ENCODE measurements around the gene TMEM254.

The TMEM254 gene

DNA sequence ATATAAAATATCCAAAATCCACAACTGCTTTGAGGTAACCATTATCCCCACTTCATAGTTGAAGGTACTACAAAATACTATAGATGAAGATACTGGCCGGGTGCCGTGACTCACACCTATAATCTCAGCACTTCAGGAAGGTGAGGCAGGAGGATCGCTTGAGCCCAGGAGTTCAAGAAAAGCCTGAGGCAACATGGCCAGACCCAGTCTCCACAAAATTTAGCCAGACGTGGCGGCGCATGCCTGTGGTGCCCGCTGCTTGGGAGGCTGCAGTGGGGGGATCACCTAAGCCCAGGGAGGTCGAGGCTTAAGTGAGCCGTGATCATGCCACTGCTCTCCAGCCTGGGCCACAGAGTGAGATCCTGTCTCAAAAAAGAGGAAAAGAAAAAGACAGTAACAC, 21.7 kb downstream of the TMEM254 start:
- no peaks in the 10 kb centered on the region for H3K4me1 ChIP-seq (ENCODE audit: control insufficient read depth, insufficient read depth, low read length)
- no CpG with 5 or more reads among the region's 9 CpGs for WGBS (ENCODE audit: insufficient coverage, insufficient read length)
- H3K27me3 ChIP-seq (ENCODE audit: control insufficient read depth, insufficient read depth, low read length): no peaks in the 10 kb centered on the region
- no peaks in the 10 kb centered on the region for H3K36me3 ChIP-seq (ENCODE audit: control insufficient read depth, insufficient read depth, low read length)
- H3K27ac ChIP-seq (ENCODE audit: low read length): no peak overlapping the region
- H3K4me3 ChIP-seq (ENCODE audit: low read length): no peak overlapping the region
- no peak for DNase-seq (ENCODE audit: low read depth, low spot score)
- no peaks in the 10 kb centered on the region for H3K9me3 ChIP-seq (ENCODE audit: control insufficient read depth, insufficient read depth, low read length)

DNA sequence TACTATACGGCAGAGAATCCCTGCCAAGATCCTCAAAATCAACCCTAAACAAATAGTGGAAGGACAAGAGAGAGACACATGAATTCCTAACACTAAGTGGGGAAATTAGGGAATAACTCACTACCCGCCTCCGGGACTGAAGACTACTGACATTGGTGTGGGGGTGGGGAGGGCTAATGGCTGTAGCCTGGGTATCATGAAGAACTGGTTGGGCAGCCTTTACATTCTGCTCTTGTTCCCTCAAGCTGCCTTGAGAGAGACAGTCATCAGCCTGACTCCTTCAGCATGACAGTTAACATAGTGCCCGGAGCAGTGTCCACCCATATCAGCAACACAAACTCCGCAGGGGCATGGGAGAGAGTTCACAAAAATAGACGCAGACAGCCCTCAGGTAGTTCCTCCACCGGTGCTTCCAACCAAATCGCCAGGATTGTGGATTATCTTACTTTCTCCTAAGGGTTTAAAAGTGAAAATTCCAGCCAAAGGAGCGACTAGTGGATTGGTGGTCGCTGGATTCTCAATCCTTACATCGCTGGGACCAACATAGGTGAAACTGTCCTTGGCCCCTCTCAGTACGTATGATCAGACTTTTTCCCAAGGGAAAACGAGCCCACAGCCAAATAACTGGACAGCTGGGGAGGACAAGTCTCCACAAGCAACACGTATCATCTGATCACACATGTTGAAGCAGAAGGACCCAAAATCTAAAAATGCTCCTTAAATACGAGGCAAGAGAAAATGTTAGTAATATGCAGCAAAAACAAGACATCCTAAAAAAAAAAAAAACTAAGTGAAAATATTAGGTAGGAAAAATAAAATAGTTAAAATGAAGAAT, 22.6 kb downstream of the TMEM254 start:
- H3K4me3 ChIP-seq (ENCODE audit: low read length): no peak overlapping the region
- no peaks in the 10 kb centered on the region for H3K4me1 ChIP-seq (ENCODE audit: control insufficient read depth, insufficient read depth, low read length)
- DNase-seq (ENCODE audit: low read depth, low spot score): no peak

DNA sequence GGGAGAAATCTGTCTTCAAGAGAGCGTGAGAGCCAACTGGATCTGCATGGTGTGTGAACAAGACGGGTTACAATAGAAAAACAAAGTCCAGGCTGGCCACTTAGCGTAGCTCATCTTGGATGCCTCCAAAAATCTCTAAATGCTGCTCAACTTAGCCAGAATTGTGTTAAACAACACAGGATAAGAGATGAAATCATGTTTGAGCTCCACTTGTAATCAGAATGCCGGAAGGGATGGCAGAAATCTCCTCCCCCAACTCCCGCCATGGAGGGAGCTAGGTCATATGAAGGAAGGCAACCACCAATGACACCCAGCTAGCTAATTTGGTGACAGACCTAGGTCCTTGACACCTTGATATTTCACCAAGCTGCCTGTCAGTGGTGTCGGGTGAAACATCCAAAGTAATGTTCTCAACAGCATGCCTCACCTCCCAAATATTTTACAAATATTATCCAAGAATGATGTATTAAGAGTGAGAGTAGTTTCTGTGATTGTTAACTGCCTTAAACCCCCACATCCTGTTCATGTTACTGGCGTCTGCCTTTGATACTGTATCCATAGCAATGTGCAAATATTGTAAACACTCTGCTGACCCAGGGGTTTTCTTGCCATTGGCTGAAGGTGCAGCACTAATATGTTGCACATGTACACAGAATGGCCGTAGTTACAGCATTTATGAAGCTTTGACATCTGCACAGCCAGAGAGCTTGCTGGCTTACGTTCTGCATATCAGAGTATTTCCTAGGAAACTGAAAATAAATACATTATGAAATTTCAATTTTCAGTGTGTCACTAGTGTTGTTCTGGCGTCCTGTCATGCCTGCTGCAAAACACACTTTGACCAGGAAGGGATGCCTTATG, 25.8 kb downstream of the TMEM254 start:
- WGBS (ENCODE audit: insufficient coverage, insufficient read length): no CpG with 5 or more reads among the region's 10 CpGs

More for the DNA sequence above, 22.6 kb downstream of the TMEM254 start:
- Histone ChIP-seq H3K27me3 (ENCODE audit: control insufficient read depth, insufficient read depth, low read length) (no peaks in the 10 kb centered on the region), H3K36me3 (ENCODE audit: control insufficient read depth, insufficient read depth, low read length) (no peaks in the 10 kb centered on the region), H3K9me3 (ENCODE audit: control insufficient read depth, insufficient read depth, low read length) (no peaks in the 10 kb centered on the region), H3K27ac (ENCODE audit: low read length) (no peak overlapping the region)
- no CpG with 5 or more reads among the region's 15 CpGs for WGBS (ENCODE audit: insufficient coverage, insufficient read length)

DNA sequence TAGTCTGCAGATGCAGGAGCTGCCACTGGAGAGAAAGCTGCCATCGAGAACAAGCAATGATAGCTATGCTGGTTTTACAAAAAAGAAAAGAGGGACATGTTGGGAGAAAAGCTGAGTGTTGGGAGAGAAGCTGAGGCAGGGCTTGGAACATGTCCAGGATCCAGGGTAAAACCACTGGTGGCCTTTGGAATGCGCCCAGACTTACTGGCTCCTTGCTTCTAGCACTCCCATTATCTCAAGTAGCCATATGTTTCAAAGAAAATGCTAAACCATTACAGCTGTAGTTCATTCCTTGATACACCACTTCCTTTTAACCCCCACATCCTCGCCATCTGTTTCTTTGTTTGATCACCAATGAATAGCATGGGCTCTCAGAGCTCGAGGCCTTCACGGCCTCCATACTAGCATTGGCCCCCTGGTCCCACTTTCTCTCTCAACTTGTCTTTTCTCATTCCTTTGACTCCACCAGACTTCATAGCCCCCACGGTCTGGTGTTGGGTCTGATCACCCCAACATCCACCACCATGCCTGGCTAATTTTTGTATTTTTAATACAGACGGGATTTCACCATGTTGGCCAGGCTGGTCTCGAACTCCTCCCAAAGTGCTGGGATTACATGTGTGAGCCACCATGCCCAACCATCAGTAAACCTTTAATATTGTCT, 30.2 kb downstream of the TMEM254 start:
- no peak for DNase-seq (ENCODE audit: low read depth, low spot score)
- no peaks in the 10 kb centered on the region for H3K4me1 ChIP-seq (ENCODE audit: control insufficient read depth, insufficient read depth, low read length)
- WGBS (ENCODE audit: insufficient coverage, insufficient read length): no CpG with 5 or more reads among the region's 8 CpGs
- H3K9me3 ChIP-seq (ENCODE audit: control insufficient read depth, insufficient read depth, low read length): peaks cover 3% of the 10 kb centered on the region
- no peak overlapping the region for H3K4me3 ChIP-seq (ENCODE audit: low read length)
- no peaks in the 10 kb centered on the region for H3K36me3 ChIP-seq (ENCODE audit: control insufficient read depth, insufficient read depth, low read length)
- no peak overlapping the region for H3K27ac ChIP-seq (ENCODE audit: low read length)
- H3K27me3 ChIP-seq (ENCODE audit: control insufficient read depth, insufficient read depth, low read length): no peaks in the 10 kb centered on the region

More for the DNA sequence above, 25.8 kb downstream of the TMEM254 start:
- Histone ChIP-seq H3K36me3 (ENCODE audit: control insufficient read depth, insufficient read depth, low read length) (no peaks in the 10 kb centered on the region), H3K27ac (ENCODE audit: low read length) (no peak overlapping the region), H3K4me1 (ENCODE audit: control insufficient read depth, insufficient read depth, low read length) (no peaks in the 10 kb centered on the region), H3K27me3 (ENCODE audit: control insufficient read depth, insufficient read depth, low read length) (no peaks in the 10 kb centered on the region), H3K4me3 (ENCODE audit: low read length) (no peak overlapping the region), H3K9me3 (ENCODE audit: control insufficient read depth, insufficient read depth, low read length) (peaks cover 3% of the 10 kb centered on the region)
- DNase-seq (ENCODE audit: low read depth, low spot score): no peak

DNA sequence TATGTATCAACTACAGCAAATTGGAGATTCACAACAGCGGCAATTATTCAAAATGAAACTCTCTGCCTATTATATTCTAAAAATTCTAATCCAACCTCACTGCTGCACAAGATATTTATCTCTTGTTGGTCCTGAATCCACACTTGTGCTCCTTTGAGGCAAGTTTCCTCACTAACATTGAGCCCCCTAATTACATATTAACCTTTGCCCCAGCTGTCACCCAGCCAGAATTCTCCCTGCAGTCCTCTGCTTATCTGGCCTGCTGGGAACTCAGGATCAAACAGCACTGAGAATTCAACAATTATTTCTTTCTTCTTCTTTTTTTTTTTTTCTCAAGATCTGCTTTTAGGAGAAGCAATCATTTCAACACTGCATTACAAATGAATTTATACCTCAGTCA, 32.5 kb downstream of the TMEM254 start:
- H3K36me3 ChIP-seq (ENCODE audit: control insufficient read depth, insufficient read depth, low read length): no peaks in the 10 kb centered on the region

DNA sequence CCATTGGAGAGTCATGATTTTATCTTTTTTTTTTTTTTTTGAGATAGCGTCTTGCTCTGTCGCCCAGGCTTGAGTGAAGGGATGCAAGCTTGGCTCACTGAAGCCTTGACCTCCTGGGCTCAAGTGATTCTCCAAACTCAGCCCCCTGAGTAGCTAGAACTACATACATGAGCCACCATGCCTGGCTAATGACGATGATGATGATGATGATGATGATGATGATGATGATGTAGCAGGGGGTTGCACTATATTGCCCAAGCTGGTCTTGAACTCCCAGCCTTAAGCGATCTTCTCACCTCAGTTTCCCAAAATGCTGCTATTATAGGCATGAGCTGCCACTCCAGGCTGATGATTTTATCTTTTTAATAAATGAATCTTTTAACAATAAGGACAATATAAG, 40.2 kb downstream of the TMEM254 start:
- Histone ChIP-seq H3K27me3 (ENCODE audit: control insufficient read depth, insufficient read depth, low read length) (no peaks in the 10 kb centered on the region), H3K9me3 (ENCODE audit: control insufficient read depth, insufficient read depth, low read length) (no peaks in the 10 kb centered on the region), H3K4me3 (ENCODE audit: low read length) (no peak overlapping the region), H3K27ac (ENCODE audit: low read length) (no peak overlapping the region), H3K4me1 (ENCODE audit: control insufficient read depth, insufficient read depth, low read length) (no peaks in the 10 kb centered on the region), H3K36me3 (ENCODE audit: control insufficient read depth, insufficient read depth, low read length) (no peaks in the 10 kb centered on the region)
- WGBS (ENCODE audit: insufficient coverage, insufficient read length): no CpG with 5 or more reads among the region's 4 CpGs
- no peak for DNase-seq (ENCODE audit: low read depth, low spot score)

More for the DNA sequence above, 32.5 kb downstream of the TMEM254 start:
- H3K4me3 ChIP-seq (ENCODE audit: low read length): no peak overlapping the region
- WGBS (ENCODE audit: insufficient coverage, insufficient read length): no CpG with 5 or more reads among the region's 1 CpG
- no peaks in the 10 kb centered on the region for H3K27me3 ChIP-seq (ENCODE audit: control insufficient read depth, insufficient read depth, low read length)
- no peak overlapping the region for H3K27ac ChIP-seq (ENCODE audit: low read length)
- DNase-seq (ENCODE audit: low read depth, low spot score): no peak
- no peaks in the 10 kb centered on the region for H3K4me1 ChIP-seq (ENCODE audit: control insufficient read depth, insufficient read depth, low read length)
- H3K9me3 ChIP-seq (ENCODE audit: control insufficient read depth, insufficient read depth, low read length): peaks cover 3% of the 10 kb centered on the region

DNA sequence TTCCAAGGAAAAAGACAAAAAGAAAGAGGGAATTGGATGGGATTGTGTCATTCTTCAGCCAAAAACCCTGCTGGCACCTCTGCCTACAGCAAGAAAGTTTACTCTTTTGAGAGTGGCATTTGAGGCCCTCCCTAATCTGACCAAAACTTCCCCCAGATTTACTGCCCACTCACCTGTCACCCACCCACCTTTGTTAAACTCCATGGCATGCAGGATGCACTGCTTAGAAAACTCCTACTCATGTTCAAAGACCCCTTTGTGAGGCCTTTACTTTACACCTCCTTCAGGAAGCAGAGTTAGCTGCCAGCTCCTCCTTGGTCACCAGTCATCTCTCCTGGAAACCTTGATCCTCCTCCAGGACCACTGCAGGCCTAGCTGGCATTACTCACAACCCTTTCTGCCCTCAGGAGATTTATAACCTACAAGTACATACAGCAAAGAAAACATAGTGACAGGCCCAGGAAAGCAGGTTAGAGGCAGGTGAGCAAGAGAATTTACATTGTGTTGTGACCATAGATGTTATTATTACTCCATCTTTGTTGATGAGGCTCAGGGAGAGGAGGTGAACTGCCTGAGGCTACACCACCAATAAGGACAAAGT, 43.7 kb downstream of the TMEM254 start:
- Histone ChIP-seq H3K36me3 (ENCODE audit: control insufficient read depth, insufficient read depth, low read length) (no peaks in the 10 kb centered on the region), H3K4me3 (ENCODE audit: low read length) (no peak overlapping the region), H3K27me3 (ENCODE audit: control insufficient read depth, insufficient read depth, low read length) (no peaks in the 10 kb centered on the region), H3K4me1 (ENCODE audit: control insufficient read depth, insufficient read depth, low read length) (no peaks in the 10 kb centered on the region), H3K9me3 (ENCODE audit: control insufficient read depth, insufficient read depth, low read length) (no peaks in the 10 kb centered on the region), H3K27ac (ENCODE audit: low read length) (no peak overlapping the region)
- no peak for DNase-seq (ENCODE audit: low read depth, low spot score)

DNA sequence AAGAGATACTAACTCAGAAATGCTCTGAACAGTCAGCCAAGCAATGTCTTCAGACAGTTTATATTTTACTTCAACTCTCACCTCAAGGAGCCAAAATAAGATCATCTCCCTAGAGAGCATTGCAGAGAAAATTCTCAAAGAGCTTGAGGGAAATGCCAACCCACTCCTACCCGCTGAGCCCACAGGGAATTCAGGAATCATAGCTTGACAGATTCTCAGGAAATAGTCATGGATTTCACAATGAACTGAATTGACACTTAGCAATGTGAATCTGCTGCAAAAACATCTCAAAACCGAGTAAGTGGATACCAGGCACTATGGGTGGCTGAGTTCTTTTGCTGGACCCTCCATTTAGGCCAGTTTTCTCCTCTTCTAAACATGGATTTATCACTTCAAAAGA, 44.3 kb downstream of the TMEM254 start:
- Histone ChIP-seq H3K4me1 (ENCODE audit: control insufficient read depth, insufficient read depth, low read length) (no peaks in the 10 kb centered on the region), H3K27ac (ENCODE audit: low read length) (no peak overlapping the region), H3K27me3 (ENCODE audit: control insufficient read depth, insufficient read depth, low read length) (no peaks in the 10 kb centered on the region), H3K36me3 (ENCODE audit: control insufficient read depth, insufficient read depth, low read length) (no peaks in the 10 kb centered on the region), H3K9me3 (ENCODE audit: control insufficient read depth, insufficient read depth, low read length) (no peaks in the 10 kb centered on the region), H3K4me3 (ENCODE audit: low read length) (no peak overlapping the region)
- DNase-seq (ENCODE audit: low read depth, low spot score): no peak
- WGBS (ENCODE audit: insufficient coverage, insufficient read length): no CpG with 5 or more reads among the region's 2 CpGs

DNA sequence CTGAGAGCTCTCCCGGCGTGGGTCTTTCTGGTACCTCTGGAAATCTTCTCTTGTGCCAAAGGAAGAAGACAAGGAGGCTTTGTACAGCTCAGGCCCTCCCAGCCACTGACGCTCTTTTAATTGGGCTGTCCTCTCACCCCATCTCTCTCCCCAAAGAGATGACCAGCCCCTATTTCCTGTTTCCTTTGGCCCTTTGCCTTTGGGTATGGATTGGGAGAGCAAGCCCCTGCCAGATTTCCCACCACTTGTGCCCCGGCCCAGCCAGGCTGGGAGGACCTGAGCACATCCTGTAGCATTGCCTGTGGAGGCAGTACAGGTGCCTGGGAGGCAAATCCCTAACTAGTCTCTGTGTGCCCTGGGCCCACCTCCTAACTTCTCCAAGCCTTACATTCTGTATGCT, 48.4 kb downstream of the TMEM254 start:
- H3K27me3 ChIP-seq (ENCODE audit: control insufficient read depth, insufficient read depth, low read length): no peaks in the 10 kb centered on the region
- H3K4me1 ChIP-seq (ENCODE audit: control insufficient read depth, insufficient read depth, low read length): peaks cover 2% of the 10 kb centered on the region; the same call in 1 of the 2 replicates
- no peak overlapping the region for H3K4me3 ChIP-seq (ENCODE audit: low read length)
- no peaks in the 10 kb centered on the region for H3K9me3 ChIP-seq (ENCODE audit: control insufficient read depth, insufficient read depth, low read length)
- no peak for DNase-seq (ENCODE audit: low read depth, low spot score)
- no peaks in the 10 kb centered on the region for H3K36me3 ChIP-seq (ENCODE audit: control insufficient read depth, insufficient read depth, low read length)
- no peak overlapping the region for H3K27ac ChIP-seq (ENCODE audit: low read length)
- no CpG with 5 or more reads among the region's 4 CpGs for WGBS (ENCODE audit: insufficient coverage, insufficient read length)

DNA sequence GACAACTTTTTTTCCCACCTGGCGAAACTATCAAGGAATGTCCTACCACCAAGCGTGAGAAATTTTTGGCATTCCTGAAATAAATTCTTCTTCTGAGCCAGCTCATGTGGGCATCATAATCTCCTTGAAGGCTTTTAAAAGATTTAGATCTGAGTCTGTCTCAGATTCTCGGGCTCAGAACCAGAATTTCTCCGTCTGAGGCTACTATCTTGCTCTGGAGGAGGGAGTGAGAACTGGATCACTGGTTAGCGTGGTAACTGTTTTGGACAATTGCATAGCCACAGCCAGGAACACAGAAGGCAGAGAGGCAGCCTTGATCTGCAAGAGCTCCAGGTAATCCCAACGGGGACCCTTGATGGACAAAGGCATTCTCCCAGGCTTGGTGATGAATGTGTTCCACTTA, 53.0 kb downstream of the TMEM254 start:
- no peak overlapping the region for H3K27ac ChIP-seq (ENCODE audit: low read length)
- H3K9me3 ChIP-seq (ENCODE audit: control insufficient read depth, insufficient read depth, low read length): no peaks in the 10 kb centered on the region
- no CpG with 5 or more reads among the region's 6 CpGs for WGBS (ENCODE audit: insufficient coverage, insufficient read length)
- no peak overlapping the region for H3K4me3 ChIP-seq (ENCODE audit: low read length)
- peaks cover 6% of the 10 kb centered on the region; the same call in 1 of the 2 replicates for H3K4me1 ChIP-seq (ENCODE audit: control insufficient read depth, insufficient read depth, low read length)
- peaks cover 2% of the 10 kb centered on the region; the same call in 1 of the 2 replicates for H3K27me3 ChIP-seq (ENCODE audit: control insufficient read depth, insufficient read depth, low read length)
- no peak for DNase-seq (ENCODE audit: low read depth, low spot score)
- H3K36me3 ChIP-seq (ENCODE audit: control insufficient read depth, insufficient read depth, low read length): no peaks in the 10 kb centered on the region

Measured in iPS DF 6.9 (cell line).